HG03196 (cell line): ENCODE results near the gene PLXDC2.

Source experiments
- ATAC-seq: cut with Tn5 transposase; IDR thresholded peaks from one replicate; pipeline ENCODE4 v1.9.1; 2021; ENCODE audit not compliant: unreplicated experiment

Gene PLXDC2

GRCh38 chr10:19904202-19904661, 88.0 kb downstream of the PLXDC2 start:
- peak; percentile 86 for ATAC-seq

DNA sequence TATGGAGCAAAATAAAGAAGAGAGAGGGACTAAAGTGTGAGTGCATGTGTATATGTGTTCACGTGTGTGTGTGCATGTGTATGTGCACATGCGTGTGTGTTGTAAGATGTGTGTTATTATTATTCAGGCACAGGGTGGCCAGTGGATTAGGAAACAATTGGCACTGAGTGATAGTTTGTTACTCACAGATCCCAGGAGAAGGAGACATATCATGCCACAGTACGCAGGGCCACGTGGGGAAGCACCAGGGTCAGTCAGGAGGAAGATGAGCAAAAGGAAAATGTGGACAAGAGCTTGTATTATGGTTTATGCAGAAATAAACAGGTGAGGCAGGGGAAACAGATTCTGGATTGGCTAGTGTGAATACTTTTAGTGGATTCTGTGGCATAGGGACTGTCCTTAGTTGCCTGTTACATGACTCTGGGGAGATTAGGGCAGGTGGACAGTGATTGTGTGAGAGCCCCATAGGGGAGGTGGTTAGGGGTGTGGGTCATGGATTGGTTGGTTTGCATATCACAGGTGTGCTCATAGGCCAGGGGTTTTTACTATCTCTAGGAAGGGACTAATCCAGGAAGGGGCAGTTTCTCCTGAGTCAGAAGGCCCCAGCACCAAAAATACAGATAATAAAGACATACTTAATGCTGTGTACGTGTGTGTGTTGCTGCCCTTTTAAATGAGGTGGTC, 90.0 kb downstream of the PLXDC2 start:
- no peak for ATAC-seq

GRCh38 chr10:19908991-19909696, 92.9 kb downstream of the PLXDC2 start:
- ATAC-seq, result no peak

DNA sequence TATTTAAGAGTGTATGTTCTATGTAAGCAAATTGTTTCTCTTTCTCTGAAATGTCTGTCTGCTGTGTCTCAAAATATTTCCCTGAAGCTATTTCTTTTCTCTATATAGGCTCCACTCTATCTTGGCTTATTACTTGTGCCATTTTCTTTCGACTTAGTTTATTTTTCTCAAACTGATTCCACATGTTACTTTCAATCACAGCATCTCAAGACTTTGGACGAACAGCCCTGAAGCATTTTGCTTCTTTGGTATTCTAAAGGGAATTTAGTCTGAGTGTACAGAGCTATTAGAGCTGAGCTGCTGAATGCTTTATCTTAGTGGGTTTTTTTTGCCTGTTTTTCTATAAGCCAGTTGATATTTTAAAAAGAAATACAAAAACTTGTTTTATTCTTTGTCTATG, 95.7 kb downstream of the PLXDC2 start:
- no peak for ATAC-seq

DNA sequence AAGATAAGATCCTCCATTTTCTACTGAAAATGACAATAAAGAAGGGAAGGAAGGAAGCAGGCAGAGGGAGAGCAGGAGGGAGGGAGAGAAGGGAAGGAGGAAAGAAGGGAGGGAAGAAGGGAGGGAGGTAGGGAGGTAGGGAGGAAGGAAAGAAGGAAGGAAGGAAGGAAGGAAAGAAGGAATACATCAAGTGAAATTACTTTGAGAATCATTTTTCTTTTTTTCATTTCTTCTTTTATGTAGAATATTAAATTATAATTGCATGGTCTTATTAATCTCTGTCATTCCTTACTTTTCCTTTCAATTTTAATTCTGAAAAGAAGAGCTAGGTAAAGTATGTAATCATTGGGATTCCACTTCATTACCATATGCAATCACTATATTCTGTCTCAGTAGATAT, 97.8 kb downstream of the PLXDC2 start:
- no peak for ATAC-seq

DNA sequence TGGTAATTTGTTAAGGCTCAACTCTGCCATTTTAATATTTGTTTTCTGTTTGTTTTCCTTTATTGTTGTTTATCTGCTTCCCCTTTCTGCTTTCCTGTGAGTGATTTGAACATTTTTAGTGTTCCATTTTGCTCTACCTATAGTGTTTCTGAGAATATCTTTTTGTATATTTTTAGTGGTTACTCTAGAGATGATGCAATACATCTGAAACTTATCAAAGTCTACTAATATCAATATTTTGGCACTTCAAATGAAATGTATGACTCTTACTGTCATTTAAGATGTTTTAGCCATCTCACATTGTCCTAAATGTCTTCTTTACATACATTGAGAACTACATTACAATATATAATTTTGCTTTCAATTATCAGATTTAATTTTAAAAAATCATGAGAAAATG, 98.9 kb downstream of the PLXDC2 start:
- ATAC-seq, result no peak

GRCh38 chr10:19915816-19916215, 99.6 kb downstream of the PLXDC2 start:
- no peak for ATAC-seq

DNA sequence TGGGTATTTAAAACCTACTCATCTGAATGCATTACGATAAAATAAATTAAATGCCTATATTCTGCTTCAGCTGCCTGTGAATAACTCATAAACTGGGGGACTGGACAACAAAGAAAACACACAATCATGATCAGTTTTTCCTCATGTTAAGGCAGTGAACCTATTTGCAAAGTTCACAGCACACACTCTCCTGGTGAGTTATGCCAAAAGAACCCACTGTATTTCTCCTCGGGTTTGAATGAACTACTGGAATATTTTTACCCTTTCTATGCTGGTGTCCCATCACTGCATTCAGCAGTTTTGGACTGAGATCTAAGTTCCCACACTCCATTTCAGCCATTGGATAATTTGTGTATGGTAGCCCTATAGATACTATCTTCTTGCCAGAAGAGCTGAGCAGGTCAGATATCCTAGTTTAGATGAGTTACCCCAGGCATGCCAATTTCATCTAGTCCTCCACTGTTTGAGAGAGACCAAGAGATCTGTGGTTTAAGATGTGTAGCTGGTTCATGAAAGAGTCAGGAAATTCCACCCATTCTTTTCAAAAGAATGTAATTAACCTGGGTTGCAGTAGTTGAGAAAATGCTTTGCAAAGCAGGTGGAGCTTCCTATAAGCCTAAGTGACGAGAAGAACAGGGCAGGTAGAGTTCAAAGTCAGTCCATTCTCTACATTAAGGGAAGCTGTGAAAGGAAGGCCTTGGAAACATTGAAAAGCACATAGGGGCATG, 101.7 kb downstream of the PLXDC2 start:
- ATAC-seq, result no peak

GRCh38 chr10:19918794-19919193, 102.6 kb downstream of the PLXDC2 start:
- no peak for ATAC-seq

DNA sequence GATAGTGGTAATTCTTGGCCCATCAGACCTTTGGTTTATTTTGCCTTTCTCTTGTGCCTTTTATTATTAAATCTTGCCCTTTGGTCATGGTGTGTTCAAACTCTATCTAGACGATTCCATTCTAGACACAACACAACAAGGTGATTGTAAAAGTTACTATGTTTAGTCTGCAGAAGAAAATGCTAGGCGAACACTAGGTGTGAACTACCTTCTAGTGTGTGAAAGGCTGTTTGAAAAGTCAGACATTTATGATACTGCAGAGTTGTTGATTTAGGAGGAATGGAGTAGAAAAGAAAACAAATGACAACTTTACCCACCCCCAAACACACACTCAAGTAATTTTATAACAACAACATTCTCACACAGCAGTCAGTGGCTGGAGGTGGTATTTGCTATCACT, 103.4 kb downstream of the PLXDC2 start:
- ATAC-seq, result no peak

DNA sequence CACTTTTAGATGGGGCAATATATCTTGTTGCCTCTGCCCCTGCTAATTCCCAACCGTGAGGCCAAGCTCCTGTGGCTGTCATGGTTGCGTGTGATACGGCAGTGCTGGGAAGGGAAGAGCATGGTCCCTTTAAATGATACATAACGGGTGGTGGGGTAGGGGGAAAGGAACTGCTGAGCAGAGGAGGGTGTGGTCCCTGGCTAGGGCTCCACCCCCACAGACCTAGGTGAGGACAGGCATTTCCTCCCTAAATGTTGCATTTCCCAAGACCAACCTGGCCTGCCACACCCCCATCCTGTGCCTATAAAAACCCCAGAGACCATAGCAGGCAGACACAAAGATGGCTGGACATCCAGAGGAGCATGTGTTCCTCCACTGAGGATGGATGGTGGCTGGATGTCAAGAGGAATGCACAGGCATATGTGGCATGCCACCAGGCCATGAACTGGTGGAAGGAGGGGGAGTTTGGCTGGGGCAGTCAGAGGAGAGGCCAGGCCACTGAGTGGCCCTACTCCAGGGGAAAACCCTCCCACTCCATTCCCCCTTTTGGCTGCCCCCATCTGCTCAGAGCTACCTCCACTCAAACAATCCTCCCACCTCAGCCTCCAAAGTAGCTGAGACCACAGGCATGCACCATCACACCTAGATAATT, 104.0 kb downstream of the PLXDC2 start:
- no peak for ATAC-seq

- ATAC-seq, result no peak
Measured at GRCh38 chr10:19921300-19922140, 105.3 kb downstream of the PLXDC2 start.

DNA sequence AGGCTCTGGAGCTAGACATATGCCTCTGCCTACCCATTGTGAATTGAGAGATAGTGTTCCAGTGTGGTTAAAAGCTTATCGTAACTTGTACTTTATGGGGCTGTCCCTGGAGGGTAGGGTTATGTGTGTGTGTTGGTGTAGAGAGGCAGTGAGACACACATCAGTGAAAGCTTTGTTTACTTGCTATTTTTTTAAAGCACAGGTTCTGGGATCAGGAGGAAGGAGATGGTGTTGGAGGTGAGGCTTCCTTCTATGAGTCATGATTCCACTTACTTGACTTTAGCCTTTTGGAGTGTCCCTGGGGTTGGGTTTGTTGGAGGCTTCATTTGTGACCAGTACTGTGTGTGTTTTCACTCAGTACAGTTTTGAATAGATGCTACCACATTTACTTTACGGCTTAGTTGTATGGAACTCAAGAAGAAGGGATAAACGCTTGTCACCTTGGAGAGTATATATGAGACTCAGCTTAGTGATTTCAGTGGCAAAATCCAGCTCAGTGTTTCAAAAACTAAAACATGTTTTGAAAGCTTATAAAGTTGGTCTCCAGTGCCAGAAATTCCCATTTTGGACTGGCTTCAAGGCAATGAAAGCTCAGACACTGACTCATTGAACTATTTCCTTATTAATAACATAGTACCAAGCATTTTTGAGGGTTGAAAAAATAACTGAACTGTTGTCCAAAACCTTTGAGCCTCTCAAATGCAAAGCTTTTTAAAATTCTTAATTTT, 106.2 kb downstream of the PLXDC2 start:
- no peak for ATAC-seq

DNA sequence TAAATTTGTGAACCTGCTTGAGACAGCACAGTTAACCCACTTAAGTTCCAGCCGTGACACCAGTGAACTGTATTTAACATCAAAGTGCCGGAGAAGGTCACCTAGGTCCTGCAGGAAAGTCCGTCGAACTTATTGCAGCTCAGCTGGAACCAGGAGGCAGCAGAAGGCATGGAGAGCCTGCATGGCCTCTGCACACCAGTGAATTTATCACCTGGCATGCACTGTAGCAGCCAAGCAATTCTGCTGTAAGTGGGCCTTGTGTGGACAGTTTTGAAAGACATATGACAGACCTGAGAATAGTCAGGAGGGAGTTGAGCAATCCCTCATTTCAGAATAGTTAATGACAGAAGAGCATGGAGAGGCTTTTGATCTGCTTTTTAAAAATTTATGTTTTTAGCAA, 108.8 kb downstream of the PLXDC2 start:
- no peak for ATAC-seq

DNA sequence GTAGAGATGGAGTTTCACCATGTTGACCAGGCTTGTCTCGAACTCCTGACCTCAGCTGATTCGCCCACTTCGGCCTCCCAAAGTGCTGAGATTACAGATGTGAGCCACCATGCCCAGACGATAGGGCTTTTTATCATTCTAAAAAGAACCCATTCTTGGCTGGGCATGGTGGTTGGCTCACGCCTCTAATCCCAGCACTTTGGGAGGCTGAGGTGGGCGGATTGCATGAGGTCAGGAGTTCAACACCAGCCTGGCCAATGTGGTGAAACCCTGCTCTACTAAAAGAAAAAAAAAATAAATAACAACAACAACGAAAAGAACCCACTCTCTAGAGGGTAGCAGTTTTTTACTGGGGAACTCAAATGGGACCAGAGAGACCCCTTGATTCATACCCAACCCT, 112.7 kb downstream of the PLXDC2 start:
- ATAC-seq, result no peak

DNA sequence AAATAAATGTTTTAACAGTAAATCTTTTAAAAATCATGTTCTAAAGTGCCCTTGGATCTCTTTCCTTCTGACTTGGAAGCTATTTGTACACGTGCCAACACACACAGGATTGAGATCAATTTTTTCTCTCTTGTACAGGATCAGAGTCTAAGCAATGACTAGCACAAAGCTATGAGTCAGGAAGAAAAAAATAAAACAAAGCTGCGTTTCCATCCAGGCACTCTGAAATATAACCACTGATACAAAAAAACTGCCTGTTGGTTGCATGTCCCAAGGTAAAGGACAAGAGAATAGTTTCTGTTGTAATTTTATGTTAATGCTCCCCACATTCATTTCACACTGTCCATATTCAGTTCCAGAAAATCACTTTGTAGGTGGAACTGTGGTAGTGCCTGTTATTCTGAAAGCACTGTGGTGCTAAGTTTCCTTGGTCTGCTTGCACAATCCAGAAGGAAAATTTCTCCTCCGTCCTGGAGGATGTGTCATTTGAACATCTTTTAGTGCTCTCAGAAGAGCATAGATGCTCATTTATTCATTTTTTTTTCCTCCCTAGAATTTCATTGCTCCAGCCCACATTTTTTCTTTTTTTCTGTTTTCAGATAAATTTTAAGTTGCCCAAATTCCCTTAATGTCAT, 113.4 kb downstream of the PLXDC2 start:
- ATAC-seq, result no peak

GRCh38 chr10:19930936-19931893, 115.0 kb downstream of the PLXDC2 start:
- no peak for ATAC-seq

- ATAC-seq, result no peak
Measured at GRCh38 chr10:19931894-19932590, 115.8 kb downstream of the PLXDC2 start.
